Left forelimb (tissue), 1 donor: ENCODE data around the gene CELF2.

Experiments used
- DNase-seq: peaks from one replicate; pipeline ENCODE4 v3.0.0-alpha.2; 2018; ENCODE audit warnings: low spot score

Gene CELF2

GRCh38 chr10:11197266-11197712 lies 179.6 kb downstream of the CELF2 start:
- no peak for DNase-seq

GRCh38 chr10:11197878-11198277 lies 180.2 kb downstream of the CELF2 start:
- DNase-seq = no peak

DNA sequence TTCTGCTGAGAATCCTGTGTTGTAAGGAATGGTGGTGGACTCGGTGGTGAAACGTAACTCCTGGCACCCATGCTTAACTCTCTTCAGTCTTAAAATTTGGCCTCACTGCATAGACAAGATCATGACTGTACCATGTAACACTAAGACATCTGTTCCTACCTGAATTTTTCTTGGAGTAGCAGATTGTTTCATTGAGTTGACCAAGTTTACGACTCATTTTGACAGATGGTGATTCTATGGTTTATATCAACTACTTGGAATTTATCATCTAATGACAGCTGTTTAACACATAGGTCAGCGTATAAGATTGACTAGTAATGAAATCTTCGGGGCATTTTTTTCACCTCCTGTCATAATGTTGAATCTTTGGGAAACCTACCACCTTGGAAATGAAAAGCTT lies 184.2 kb downstream of the CELF2 start:
- DNase-seq = no peak

DNA sequence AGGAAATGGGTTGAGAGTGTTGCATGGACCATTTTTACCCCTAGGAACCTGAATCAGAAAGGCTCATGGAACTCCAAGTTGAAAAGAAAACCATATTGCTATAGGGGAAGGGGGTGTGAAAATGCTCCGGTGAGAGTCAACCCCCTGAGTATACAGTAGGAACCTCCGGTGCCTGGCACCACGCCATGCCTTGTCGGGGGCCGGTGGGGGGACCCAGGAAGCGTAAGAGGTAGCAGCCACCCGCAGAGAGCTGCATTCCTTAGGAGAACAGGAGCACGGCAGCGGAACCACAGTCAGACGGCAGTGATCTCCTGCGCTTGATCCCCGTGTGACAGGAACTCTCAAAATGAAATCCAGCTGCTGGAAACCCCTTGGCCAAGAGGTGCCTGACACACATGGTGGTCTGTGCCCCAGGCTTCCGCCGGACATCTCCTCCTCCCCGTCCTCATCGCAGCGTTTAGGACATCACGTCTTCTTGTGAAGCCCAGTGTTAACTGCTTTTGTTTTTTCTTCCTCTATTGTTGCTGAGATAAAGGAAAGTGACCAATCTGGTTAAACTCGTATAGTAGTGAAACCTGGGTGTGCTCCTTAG lies 186.8 kb downstream of the CELF2 start:
- DNase-seq = no peak

DNA sequence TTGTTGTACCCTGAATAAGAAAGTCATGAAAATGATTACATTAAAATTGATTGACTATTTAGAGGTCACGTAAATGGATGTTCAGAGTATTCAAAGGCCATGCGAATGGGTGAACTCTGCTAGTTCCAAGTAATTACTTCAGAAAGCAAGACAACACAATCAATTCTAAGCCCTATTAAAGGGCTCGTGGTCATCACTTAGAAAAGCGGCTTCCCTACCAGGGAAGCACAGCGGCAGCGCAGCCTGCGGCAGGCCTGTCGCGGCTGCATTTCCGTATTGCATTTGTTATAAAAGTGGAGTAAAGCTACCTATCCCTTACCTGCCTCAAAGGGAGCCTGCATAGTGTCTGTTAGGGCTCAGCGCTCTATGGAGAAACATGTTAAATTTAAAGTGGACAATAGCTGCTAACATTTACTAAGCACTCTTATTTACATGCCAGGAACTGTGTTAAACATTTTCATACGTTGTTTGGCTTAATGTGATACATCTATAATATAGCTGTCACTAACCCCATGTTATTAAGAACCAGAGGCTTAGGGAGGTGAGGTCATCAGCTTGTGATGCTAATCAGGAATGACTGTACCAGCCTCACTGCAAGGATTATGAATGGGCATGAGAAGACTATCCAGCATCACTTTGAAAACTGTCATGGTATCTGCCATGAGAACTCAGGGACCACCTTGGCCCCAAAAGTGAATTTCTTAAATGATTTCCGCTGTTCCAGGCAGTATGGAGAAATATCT lies 187.5 kb downstream of the CELF2 start:
- no peak for DNase-seq

DNA sequence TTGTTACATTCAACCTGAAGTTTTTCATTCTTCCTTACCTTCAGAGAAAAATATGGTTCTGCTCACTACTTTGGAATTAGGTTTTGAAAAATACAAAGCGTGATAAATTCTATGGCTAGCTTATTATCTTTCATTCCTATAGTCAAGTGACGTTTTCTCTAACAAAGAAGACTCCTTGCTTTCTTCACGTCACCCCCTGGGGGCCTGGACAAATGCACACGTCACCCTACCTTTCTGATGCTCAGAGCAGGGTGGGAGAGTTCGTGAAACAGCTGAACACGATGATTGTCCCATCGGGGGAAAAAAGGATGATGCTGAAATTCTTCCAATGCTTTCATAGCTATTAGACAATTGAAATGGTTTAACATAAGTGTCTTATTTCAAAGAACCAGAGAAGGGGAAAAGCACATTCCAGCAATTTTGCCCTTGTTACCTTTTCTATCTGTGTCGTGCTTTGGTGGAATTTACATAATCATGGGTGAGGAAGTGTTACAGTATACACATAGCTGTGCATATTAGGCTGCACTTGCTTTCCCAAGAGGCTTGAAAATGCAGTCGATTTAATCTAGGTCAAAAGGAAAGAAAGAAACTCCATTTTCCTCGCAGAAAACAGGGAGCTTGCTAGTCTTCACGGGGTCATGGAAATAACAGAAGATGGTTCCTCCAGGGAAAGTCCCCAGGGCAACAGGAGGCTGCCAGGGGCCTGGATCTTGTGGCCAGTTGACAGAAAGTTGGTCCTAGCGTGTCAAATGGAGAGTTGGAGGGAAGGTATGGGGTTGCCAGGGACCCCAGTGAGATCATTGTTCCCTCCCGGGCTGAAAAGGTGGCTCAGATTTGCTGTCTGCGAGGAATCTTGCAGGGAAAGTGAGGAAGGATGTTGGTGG lies 189.2 kb downstream of the CELF2 start:
- no peak for DNase-seq

GRCh38 chr10:11207560-11207844 lies 189.8 kb downstream of the CELF2 start:
- no peak for DNase-seq

DNA sequence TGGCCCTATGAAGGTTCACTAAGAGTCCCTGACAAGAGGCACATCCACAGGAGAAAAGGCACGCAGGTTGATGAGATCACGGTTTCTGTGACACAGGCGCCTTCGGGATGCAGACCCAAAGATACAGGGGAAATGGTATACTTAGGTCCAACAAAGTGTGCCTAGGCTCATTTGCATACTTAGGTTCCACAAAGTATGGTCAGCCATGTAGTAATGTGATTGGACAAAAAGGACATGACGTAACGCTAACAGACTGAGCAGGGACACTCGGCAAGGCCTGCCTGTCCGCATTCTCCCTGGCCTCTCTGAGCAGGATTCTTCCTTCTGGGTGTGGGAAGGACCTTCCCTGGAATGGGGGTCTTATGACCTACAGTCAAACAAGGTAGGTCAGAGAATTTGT lies 190.6 kb downstream of the CELF2 start:
- no peak for DNase-seq

GRCh38 chr10:11208908-11209829 lies 191.5 kb downstream of the CELF2 start:
- DNase-seq = no peak

GRCh38 chr10:11209830-11210181 lies 192.1 kb downstream of the CELF2 start:
- DNase-seq = no peak

DNA sequence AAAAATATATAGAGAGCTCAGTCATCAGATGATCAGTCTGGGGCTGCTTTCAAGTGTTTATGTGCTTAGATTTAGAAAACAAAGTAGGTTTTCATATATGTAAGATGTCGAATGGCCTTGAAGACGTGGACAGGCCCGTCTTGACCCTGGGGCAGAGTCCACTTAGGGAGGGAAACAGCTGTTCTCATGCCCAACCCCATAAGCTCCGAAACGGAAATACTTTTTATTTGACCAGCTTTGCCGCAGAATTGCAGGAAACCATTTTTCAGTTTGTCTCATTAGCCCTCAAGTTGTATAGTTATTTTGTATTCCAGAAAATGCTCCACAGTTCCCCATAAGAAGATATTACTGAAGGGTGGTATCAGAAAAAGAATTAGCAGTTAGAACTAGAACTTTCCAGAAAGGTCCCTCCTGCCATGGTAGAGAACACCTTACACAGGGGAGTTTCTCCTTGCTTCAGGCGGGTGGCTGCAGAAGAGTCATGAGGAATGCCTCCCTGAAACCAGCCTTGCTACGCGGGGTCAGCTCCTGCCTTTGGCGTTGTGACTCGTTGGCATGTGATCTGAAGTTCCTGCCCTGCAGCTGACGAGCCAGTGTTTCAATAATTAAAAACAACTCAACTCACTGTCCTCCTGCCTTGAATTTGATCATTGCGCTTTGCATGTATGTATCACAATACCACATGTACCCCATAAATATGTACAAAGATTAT lies 192.7 kb downstream of the CELF2 start:
- DNase-seq = no peak

GRCh38 chr10:11212288-11213085 lies 194.8 kb downstream of the CELF2 start:
- DNase-seq = no peak

GRCh38 chr10:11213137-11213536 lies 195.5 kb downstream of the CELF2 start:
- DNase-seq = no peak

DNA sequence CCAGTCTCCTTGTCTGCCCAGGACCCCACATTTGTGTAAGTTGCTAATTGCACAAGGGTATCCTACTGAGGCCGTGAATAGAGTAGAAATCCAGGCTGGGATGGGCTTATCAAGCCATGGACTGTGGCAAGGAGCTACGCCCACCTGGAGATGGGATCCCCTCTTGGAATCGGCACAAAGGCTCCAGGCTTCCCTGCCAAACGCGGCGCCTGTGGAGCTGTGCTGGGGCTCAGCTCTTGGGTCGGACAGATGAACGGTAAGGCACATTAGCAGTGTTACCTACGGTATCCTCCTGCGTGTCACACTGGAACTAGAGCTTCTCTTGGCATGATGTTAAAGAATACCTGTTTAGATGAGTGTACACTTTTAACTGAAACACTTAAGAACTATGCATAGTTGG lies 196.7 kb downstream of the CELF2 start:
- no peak for DNase-seq

GRCh38 chr10:11215471-11215870 lies 197.8 kb downstream of the CELF2 start:
- no peak for DNase-seq

DNA sequence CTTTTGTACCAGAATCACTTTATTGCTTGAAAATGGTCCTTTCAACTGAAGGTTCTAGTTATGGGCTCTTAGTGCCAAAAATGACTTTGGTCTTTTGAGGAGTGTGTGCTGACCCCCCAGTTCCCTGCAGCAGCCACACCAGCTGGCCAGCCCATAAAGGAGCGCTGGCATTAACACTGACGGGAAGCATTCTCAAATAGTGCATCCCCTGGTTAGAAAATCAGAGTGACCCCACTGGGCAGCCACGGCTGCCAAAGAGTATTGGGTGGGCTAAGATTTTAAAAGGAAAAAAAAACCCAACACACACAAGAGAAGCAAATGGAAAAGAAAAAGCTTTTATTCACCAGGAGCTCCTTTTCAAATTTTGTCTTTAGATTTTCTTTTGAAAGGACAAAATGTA lies 199.8 kb downstream of the CELF2 start:
- DNase-seq = no peak

DNA sequence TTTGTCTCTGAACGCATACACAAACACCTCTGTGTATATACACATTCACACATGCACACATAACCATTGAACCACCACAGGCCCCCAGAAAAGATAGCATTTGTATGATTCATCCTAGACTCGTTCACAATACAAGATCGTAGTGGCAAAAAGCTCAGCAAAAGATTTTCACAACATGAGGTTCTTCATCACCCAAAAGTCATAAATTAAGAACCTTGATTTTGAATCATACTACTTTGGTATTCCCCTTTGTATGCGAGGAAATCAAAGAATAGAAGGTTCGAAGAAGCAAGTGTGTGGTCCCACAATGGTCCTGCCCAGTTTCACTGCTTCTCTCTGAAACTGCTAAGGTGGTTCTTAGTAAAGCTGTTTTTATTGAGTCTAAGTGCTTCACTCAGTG lies 200.7 kb downstream of the CELF2 start:
- DNase-seq = no peak

DNA sequence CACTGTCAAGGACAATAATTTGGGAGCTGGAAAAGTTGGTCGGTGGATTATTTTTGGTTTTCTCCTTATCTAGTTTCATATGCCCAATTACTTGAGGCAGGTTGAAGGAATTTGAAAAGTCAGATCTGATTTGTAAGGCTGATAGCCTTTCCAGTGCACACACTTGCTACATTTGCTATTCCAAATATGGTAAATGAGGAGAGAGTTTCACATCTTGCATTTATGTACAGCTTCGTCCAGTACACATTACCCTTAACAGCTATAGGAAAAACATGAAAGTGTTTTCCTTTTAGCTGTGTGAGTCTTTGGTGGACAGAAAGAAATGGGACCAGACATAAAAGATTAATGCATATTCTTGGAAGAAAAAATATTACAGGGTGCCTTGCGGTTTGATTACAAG lies 201.8 kb downstream of the CELF2 start:
- DNase-seq = no peak

- no peak for DNase-seq
These were observed 205.4 kb downstream of the CELF2 start for GRCh38 chr10:11223081-11223480.

GRCh38 chr10:11223507-11224140 lies 206.0 kb downstream of the CELF2 start:
- DNase-seq = no peak
